DND-41 (cell line): ENCODE measurements around the gene TEX51.

Experiments used
- EZH2 ChIP-seq: IDR thresholded peaks from 3 replicates; pipeline ENCODE4 v1.6.1; 2012; ENCODE audit warnings: borderline replicate concordance, low read depth, mild to moderate bottlenecking, moderate library complexity, low read length, inconsistent platforms; ENCODE audit not compliant: severe bottlenecking
- TF ChIP-seq, protein P1 (sequence below): IDR thresholded peaks from 2 replicates; pipeline ENCODE4 v1.5.1; 2012; ENCODE audit warnings: borderline replicate concordance, low read length, moderate library complexity, mild to moderate bottlenecking; ENCODE audit not compliant: poor library complexity, severe bottlenecking; ENCODE audit errors: extremely low read depth

DNA sequence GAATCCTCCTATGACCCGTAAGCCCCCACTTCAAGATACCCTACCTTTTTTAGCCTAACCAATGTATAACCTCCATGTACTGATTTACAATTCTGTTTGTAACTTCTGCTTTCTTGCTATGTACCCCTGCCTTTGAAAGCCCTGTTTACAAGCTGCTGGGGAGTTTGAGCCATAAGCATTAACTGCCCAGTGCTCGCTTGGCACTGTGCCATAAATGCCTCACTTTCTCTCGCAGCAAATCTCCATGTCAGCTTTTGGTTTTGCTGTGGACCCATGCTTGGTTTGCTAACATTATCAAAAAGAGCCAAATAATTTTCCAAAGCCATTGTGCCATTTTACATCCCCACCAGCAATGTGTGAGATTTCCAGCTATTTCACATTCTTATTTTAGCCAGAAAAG lies 51.8 kb downstream of the TEX51 start:
- TF ChIP-seq, protein P1, sequence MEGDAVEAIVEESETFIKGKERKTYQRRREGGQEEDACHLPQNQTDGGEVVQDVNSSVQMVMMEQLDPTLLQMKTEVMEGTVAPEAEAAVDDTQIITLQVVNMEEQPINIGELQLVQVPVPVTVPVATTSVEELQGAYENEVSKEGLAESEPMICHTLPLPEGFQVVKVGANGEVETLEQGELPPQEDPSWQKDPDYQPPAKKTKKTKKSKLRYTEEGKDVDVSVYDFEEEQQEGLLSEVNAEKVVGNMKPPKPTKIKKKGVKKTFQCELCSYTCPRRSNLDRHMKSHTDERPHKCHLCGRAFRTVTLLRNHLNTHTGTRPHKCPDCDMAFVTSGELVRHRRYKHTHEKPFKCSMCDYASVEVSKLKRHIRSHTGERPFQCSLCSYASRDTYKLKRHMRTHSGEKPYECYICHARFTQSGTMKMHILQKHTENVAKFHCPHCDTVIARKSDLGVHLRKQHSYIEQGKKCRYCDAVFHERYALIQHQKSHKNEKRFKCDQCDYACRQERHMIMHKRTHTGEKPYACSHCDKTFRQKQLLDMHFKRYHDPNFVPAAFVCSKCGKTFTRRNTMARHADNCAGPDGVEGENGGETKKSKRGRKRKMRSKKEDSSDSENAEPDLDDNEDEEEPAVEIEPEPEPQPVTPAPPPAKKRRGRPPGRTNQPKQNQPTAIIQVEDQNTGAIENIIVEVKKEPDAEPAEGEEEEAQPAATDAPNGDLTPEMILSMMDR = no peak
- no peak for TF ChIP-seq EZH2
